CD4-positive, CD25-positive, alpha-beta regulatory T cell (primary cell): Measurements from ENCODE around the gene DUSP1. TPM values are rescaled to one million over a fixed set of nuclear protein-coding genes. Genes with fewer than 3 reads are reported as not detected.

Experiments
- ATAC-seq, 2 donors: fragments of 150-1000 bp; cut with Tn5 transposase; one replicate each; pipeline ENCODE4 v1.10.0; 2021; ENCODE audit warnings: low read depth in 2 of 2, moderate number of reproducible peaks in 2 of 2, moderate library complexity in 1 of 2
- DNase-seq, 3 donors: peaks; one replicate each; pipeline versions ENCODE4 v3.0.0 to v3.0.0-alpha.2; 2012 to 2022; ENCODE audit warnings: mixed read lengths in 1 of 3
- H3K27ac ChIP-seq: one replicate; pipeline ENCODE4 v1.7.0; 2013; ENCODE audit warnings: mild to moderate bottlenecking, low read length; ENCODE audit not compliant: insufficient read depth, poor library complexity, severe bottlenecking
- H3K27me3 ChIP-seq: one replicate; pipeline ENCODE4 v1.7.0; 2013; ENCODE audit warnings: low read length; ENCODE audit not compliant: control insufficient read depth, insufficient read depth
- H3K36me3 ChIP-seq: one replicate; pipeline ENCODE4 v1.7.0; 2013; ENCODE audit warnings: mild to moderate bottlenecking, low read length, moderate library complexity; ENCODE audit not compliant: control insufficient read depth, insufficient read depth
- H3K4me1 ChIP-seq: 2 replicates; pipeline ENCODE4 v1.7.0; 2013; ENCODE audit warnings: mild to moderate bottlenecking, low read length; ENCODE audit not compliant: insufficient read depth, control insufficient read depth, poor library complexity, severe bottlenecking
- H3K4me3 ChIP-seq: one replicate; pipeline ENCODE4 v1.7.0; 2013; ENCODE audit warnings: low read depth, mild to moderate bottlenecking, low read length, moderate library complexity
- H3K9me3 ChIP-seq, 2 experiments: 1 replicate in 1 of 2; 2 replicates in 1 of 2; pipeline ENCODE4 v1.7.0; 2013; ENCODE audit warnings: low read length in 2 of 2, mild to moderate bottlenecking in 1 of 2, moderate library complexity in 1 of 2; ENCODE audit not compliant: control insufficient read depth in 2 of 2
- H3K27ac Mint-ChIP-seq, 3 donors: one replicate each; pipeline ENCODE4 v1.8.0; 2020 to 2022; ENCODE audit warnings: mild to moderate bottlenecking in 3 of 3, mixed read lengths in 3 of 3, moderate library complexity in 2 of 3
- H3K27me3 Mint-ChIP-seq: one replicate; pipeline ENCODE4 v1.8.0; 2022; ENCODE audit warnings: mild to moderate bottlenecking, mixed read lengths
- H3K36me3 Mint-ChIP-seq: one replicate; pipeline ENCODE4 v1.8.0; 2020; ENCODE audit warnings: mixed read lengths
- H3K4me1 Mint-ChIP-seq, 4 donors: one replicate each; pipeline ENCODE4 v1.8.0; 2020 to 2022; ENCODE audit warnings: mixed read lengths in 4 of 4, mild to moderate bottlenecking in 1 of 4
- H3K4me3 Mint-ChIP-seq, 4 donors: one replicate each; pipeline ENCODE4 v1.8.0; 2020 to 2022; ENCODE audit warnings: mild to moderate bottlenecking in 4 of 4, mixed read lengths in 4 of 4, moderate library complexity in 3 of 4
- H3K9me3 Mint-ChIP-seq, 7 donors: one replicate each; pipeline ENCODE4 v1.8.0; 2020 to 2022; ENCODE audit warnings: mixed read lengths in 7 of 7, mild to moderate bottlenecking in 3 of 7, moderate library complexity in 2 of 7
- polyA plus RNA-seq, 4 donors: library from polyadenylated mRNA; unstranded; fragments of 300-500 nt; fragmentation: Illumina TruSeq; gene quantifications; one replicate each; pipeline ENCODE4 v1.2.3, GENCODE V29; 2021
- total RNA-seq: library from RNA; stranded (reverse); gene quantifications from one replicate; pipeline ENCODE4 v1.2.3, GENCODE V29; 2022

Gene DUSP1
- total and polyA plus RNA-seq, 5 donors from 2014 or later: 298 to 2,095 (median 511) TPM

- no peaks in the 10 kb centered on the region for H3K27me3 Mint-ChIP-seq
- DNase-seq (no peak), ATAC-seq (no peak)
- no peaks in the 10 kb centered on the region for H3K9me3 ChIP-seq
- peaks cover 0 to 2% (median 0%) of the 10 kb centered on the region in 7 donors for H3K9me3 Mint-ChIP-seq
- H3K4me1 ChIP-seq: no peaks in the 10 kb centered on the region
- no peak overlapping the region for H3K4me3 Mint-ChIP-seq
- no peaks in the 10 kb centered on the region for H3K36me3 Mint-ChIP-seq
- no peak overlapping the region for H3K27ac Mint-ChIP-seq
- no peaks in the 10 kb centered on the region for H3K27me3 ChIP-seq
- H3K4me1 Mint-ChIP-seq: no peaks in the 10 kb centered on the region
- H3K36me3 ChIP-seq: no peaks in the 10 kb centered on the region
- no peak overlapping the region for H3K27ac ChIP-seq
- H3K4me3 ChIP-seq: no peak overlapping the region
These were observed 39.9 kb downstream of the DUSP1 start for GRCh38 chr5:172730981-172731679.

GRCh38 chr5:172730222-172730621, 40.8 kb downstream of the DUSP1 start:
- no peak for DNase-seq
- no peak overlapping the region for H3K27ac Mint-ChIP-seq
- Histone ChIP-seq H3K9me3 (no peaks in the 10 kb centered on the region), H3K4me3 (no peak overlapping the region), H3K4me1 (no peaks in the 10 kb centered on the region), H3K27me3 (no peaks in the 10 kb centered on the region), H3K36me3 (no peaks in the 10 kb centered on the region), H3K27ac (no peak overlapping the region)
- no peak for ATAC-seq
- H3K9me3 Mint-ChIP-seq: peaks cover 0 to 2% (median 0%) of the 10 kb centered on the region in 7 donors
- H3K36me3 Mint-ChIP-seq: no peaks in the 10 kb centered on the region
- no peaks in the 10 kb centered on the region for H3K27me3 Mint-ChIP-seq
- H3K4me1 Mint-ChIP-seq: no peaks in the 10 kb centered on the region
- no peak overlapping the region for H3K4me3 Mint-ChIP-seq

GRCh38 chr5:172729588-172729987, 41.4 kb downstream of the DUSP1 start:
- H3K9me3 ChIP-seq: no peaks in the 10 kb centered on the region
- no peaks in the 10 kb centered on the region for H3K27me3 ChIP-seq
- no peak overlapping the region for H3K27ac Mint-ChIP-seq

GRCh38 chr5:172728481-172729241, 42.3 kb downstream of the DUSP1 start:
- Mint-ChIP-seq H3K4me3 (no peak overlapping the region), H3K9me3 (peaks cover 0 to 2% (median 0%) of the 10 kb centered on the region in 7 donors), H3K27me3 (peaks cover 8% of the 10 kb centered on the region), H3K4me1 (no peaks in the 10 kb centered on the region), H3K27ac (peak overlapping the region in 2 of 3 donors; percentile 38 to 39), H3K36me3 (no peaks in the 10 kb centered on the region)
- H3K4me3 ChIP-seq: no peak overlapping the region
- ATAC-seq (no peak), DNase-seq (no peak)
- no peaks in the 10 kb centered on the region for H3K36me3 ChIP-seq
- no peaks in the 10 kb centered on the region for H3K4me1 ChIP-seq
- H3K27me3 ChIP-seq: no peaks in the 10 kb centered on the region
- no peaks in the 10 kb centered on the region for H3K9me3 ChIP-seq
- H3K27ac ChIP-seq: no peak overlapping the region

More at GRCh38 chr5:172729588-172729987, 41.4 kb downstream of the DUSP1 start:
- Histone ChIP-seq H3K4me1 (no peaks in the 10 kb centered on the region), H3K4me3 (no peak overlapping the region), H3K27ac (no peak overlapping the region), H3K36me3 (no peaks in the 10 kb centered on the region)
- H3K9me3 Mint-ChIP-seq: peaks cover 0 to 2% (median 0%) of the 10 kb centered on the region in 7 donors
- DNase-seq: no peak
- ATAC-seq: no peak
- H3K4me1 Mint-ChIP-seq: no peaks in the 10 kb centered on the region
- no peaks in the 10 kb centered on the region for H3K36me3 Mint-ChIP-seq
- H3K27me3 Mint-ChIP-seq: no peaks in the 10 kb centered on the region
- H3K4me3 Mint-ChIP-seq: no peak overlapping the region

- Mint-ChIP-seq H3K27ac (peak overlapping the region in 1 of 3 donors; percentile 22), H3K9me3 (peaks cover 0 to 2% (median 0%) of the 10 kb centered on the region in 7 donors)
These were observed 43.4 kb downstream of the DUSP1 start for GRCh38 chr5:172727551-172727950.

GRCh38 chr5:172726966-172727365, 44.0 kb downstream of the DUSP1 start:
- Histone ChIP-seq H3K9me3 (no peaks in the 10 kb centered on the region), H3K4me1 (no peaks in the 10 kb centered on the region), H3K36me3 (no peaks in the 10 kb centered on the region), H3K4me3 (no peak overlapping the region), H3K27ac (no peak overlapping the region), H3K27me3 (no peaks in the 10 kb centered on the region)
- Mint-ChIP-seq H3K4me1 (peaks cover 0 to under 1% (median 0%) of the 10 kb centered on the region in 4 donors), H3K36me3 (no peaks in the 10 kb centered on the region), H3K27me3 (peaks cover 11% of the 10 kb centered on the region), H3K9me3 (peaks cover 0 to 2% (median 0%) of the 10 kb centered on the region in 7 donors), H3K27ac (no peak overlapping the region), H3K4me3 (no peak overlapping the region)
- no peak for DNase-seq
- ATAC-seq: no peak

More at GRCh38 chr5:172727551-172727950, 43.4 kb downstream of the DUSP1 start:
- no peaks in the 10 kb centered on the region for H3K36me3 ChIP-seq
- peaks cover 8% of the 10 kb centered on the region for H3K27me3 Mint-ChIP-seq
- no peaks in the 10 kb centered on the region for H3K4me1 Mint-ChIP-seq
- no peak overlapping the region for H3K4me3 Mint-ChIP-seq
- H3K36me3 Mint-ChIP-seq: no peaks in the 10 kb centered on the region
- no peak for ATAC-seq
- H3K4me1 ChIP-seq: no peaks in the 10 kb centered on the region
- no peaks in the 10 kb centered on the region for H3K27me3 ChIP-seq
- no peak for DNase-seq
- no peak overlapping the region for H3K4me3 ChIP-seq
- no peaks in the 10 kb centered on the region for H3K9me3 ChIP-seq
- H3K27ac ChIP-seq: no peak overlapping the region

- H3K36me3 ChIP-seq: no peaks in the 10 kb centered on the region
- H3K27ac ChIP-seq: no peak overlapping the region
- Mint-ChIP-seq H3K4me3 (no peak overlapping the region), H3K4me1 (peaks cover 0 to 6% (median 3%) of the 10 kb centered on the region in 4 donors), H3K27ac (no peak overlapping the region), H3K27me3 (peaks cover 11% of the 10 kb centered on the region), H3K36me3 (no peaks in the 10 kb centered on the region), H3K9me3 (peaks cover 0 to 2% (median 0%) of the 10 kb centered on the region in 7 donors)
- ATAC-seq: no peak
- DNase-seq: no peak
- no peaks in the 10 kb centered on the region for H3K27me3 ChIP-seq
- H3K4me3 ChIP-seq: no peak overlapping the region
- no peaks in the 10 kb centered on the region for H3K9me3 ChIP-seq
- H3K4me1 ChIP-seq: no peaks in the 10 kb centered on the region
These were observed 45.2 kb downstream of the DUSP1 start for GRCh38 chr5:172725785-172726184.
